Activated naive CD4-positive, alpha-beta T cell (primary cell): Measurements from ENCODE around the gene NBEAL2.
"Not testable (repeated sequence)": the region's sequence is repeated elsewhere in the genome, so short reads cannot be mapped to it uniquely, and the experiment has no call there.

Experiments
- DNase-seq, 4 experiments: peaks; one replicate each; lab custom pipeline; 2025; lab: John Stamatoyannopoulos, UW

Gene NBEAL2

DNA sequence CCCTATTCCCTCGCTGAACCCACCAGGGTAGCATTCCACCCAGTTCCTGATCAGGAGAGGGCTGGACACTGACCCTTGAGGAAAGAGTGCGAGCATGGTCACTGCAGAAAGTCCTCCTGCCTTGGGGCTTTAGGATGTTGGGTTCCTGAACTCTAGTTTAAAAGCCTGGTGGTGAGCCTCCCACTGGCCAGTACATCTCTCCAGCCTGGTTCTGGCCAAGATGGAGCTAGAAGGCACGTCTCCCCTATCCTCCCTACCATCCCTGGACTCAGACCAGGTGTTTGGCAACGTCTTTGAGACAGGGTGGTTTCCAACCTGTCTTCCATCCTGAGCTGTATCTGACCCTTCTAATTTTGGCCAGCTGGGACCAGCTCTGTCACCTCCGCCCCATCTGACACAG lies 31.4 kb downstream of the NBEAL2 start:
- DNase-seq = no peak

DNA sequence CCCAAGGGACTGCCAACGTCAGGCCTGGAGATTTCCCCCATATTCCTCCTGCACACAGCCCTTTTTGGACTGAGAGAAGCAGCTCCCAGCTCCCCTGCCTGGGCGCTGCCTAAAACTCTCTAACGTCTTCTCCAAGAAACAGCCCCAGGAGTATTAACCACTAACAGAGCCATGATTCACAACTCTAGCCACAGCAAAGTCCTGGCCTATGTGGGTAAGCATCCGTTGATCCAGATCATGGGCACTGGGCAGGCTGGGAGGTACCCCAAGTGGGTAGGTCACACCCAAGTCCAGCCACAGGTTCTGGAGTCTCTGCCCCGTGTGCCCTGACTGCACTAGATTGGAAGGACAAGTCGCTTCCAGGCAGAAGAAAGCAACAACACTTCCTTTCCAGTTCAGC lies 31.9 kb downstream of the NBEAL2 start:
- no peak for DNase-seq

DNA sequence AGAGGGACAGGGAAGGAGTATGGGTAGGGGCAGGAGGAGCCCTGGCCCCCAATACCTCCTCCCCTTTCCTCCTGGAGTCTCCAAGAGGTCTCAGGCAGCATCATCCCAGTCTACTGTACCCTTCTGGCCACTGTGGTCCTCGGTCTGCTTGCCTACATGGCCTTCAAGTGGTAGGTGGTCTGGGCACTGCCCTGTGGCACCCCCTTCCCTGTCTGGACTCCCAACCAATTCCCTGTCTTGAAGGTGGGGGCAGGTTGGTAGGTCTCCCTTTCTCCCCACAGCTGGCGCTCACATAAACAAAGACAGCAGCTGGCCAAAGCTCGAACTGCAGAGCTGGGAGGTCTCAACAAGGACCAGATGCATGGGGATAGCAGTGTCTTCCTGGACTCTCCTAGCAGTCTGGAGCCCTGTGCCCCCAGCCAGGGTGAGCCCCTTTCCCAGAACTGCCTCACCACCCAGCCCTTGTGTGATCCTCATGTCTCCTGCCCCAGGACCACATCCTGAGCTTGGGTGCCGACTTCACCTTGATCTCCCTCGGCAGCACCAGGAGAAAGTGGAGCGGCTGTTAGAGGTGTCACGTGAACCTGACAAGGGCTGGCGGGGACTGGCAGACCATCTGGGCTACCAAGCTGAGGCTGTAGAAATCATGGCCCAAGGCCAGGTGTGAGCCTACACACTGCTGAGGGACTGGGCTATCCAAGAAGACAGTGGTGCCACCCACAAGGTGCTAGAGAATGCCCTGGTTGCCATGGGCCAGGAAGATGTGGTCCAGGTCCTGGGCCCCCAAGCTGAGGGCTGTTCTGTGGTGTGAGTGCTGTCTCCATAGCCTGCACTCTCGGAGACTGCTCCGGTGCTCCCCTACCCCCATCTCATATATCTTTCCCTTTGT lies 33.1 kb downstream of the NBEAL2 start:
- DNase-seq = no peak

DNA sequence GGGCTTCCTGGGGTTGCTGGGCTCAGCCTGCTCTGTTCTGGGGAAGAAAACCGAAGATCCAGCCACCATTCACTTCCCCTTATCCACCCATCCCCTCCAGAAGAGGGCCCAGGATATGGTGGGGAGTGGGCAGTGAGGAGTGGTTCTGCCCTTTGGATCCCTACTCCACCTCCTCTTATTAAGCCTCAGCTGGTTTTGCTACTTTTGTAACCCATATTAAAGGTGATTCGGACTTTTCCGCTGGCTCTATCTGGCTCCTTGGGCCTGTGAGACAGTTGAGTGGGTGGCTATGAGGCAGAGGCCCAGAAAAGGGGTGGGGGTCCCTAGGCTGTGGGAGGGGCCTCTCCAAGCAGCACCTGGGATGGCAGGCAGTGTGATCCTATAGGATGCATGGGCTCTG lies 33.8 kb downstream of the NBEAL2 start:
- DNase-seq = no peak

DNA sequence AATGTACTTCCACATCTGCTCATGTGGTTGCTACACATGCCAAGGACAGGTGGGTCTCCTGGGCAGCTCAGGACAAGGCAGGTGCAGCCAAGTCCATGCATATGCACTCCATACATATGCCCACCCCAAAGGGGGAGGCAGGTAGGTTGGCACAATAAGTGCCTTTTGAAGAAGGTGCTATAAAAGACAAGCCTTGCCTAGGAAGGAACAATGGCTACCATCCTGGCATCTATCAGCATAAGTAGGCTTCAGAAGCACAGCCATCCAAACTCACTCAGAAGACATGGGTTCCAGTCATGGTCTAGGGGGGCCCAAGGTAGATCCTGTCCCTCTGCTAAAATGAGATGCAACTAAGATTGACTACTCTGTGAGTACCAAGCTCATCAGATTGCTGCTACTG lies 34.6 kb downstream of the NBEAL2 start:
- no peak for DNase-seq

DNA sequence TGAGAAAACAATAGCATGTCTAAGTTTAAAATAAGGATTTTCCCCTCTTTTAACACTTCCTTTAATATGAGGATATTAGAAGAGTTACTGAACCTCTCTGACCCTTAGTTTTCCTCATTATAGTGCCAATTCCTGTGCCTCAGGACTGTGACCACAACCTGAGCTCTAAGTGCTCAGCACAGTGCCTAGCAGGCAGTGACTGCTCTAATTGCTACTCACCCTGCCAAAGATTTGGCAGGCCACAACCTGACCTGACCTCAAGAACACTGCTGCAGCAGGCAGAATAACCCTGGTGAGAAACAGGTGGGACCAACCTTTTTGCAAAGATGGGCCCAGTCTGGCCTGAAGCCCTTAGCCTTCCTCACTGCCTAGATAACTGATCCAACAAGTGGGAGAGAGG lies 35.7 kb downstream of the NBEAL2 start:
- no peak for DNase-seq

DNA sequence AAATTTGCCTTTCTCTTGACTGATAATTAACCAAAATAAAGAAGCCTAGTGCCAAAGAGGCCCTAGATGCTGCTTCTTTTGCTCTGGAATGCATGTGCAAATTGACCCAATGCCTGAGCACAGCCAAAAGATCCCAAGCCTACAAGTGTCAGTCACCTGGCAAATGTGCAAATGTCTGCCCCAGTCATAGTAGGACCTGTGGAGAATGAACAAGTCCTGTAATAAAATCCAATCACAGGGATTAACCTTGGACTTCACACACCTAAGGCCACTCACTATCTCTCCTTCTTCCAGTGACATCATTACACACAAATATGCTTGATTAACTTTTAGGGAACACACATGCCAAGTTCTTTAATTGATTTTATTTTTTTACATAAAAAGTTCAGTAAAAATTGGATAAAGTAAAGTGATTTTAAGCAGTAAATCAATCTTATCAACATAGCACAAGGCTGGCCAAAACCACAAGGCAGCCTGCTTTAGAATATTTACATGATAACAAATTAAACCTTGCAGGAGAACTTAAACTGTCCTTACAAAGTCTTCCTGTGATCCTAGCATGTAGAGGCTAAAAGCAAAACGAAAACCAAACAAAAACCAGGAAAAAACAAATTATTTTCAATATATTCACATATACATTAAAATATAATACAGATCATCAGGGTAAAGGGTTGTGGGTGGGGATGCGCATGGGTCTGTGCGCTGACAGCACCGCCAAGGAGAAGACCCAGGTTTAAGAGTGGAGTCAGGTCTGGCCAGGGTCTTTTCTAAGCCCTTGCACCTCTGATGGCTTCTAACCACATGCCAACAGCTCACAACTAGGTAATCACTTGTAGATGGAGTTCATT lies 36.8 kb downstream of the NBEAL2 start:
- no peak for DNase-seq

DNA sequence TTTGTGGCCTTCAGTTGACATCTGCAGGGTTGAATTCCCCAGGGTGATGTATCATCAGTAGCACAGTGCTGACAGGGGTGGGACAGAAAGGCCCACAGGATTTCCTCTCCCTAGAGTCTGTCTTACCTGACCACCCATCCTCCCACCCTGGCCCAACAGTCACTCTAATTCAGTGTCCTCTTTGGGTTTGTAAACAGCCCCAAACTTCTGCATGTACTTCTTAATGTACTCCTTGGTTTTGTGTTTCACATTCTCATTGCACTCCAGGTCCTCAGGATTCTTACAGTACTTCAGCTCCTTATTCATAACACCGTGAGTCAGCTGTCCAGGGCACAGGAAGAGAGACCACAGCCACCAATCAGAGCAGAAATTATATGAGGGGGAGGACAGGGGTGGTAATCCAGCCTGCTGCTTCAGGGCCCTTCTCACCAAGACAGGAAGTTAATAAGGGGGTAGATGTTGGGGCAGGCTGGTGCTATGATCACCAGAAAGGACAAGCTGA lies 37.5 kb downstream of the NBEAL2 start:
- DNase-seq = no peak

DNA sequence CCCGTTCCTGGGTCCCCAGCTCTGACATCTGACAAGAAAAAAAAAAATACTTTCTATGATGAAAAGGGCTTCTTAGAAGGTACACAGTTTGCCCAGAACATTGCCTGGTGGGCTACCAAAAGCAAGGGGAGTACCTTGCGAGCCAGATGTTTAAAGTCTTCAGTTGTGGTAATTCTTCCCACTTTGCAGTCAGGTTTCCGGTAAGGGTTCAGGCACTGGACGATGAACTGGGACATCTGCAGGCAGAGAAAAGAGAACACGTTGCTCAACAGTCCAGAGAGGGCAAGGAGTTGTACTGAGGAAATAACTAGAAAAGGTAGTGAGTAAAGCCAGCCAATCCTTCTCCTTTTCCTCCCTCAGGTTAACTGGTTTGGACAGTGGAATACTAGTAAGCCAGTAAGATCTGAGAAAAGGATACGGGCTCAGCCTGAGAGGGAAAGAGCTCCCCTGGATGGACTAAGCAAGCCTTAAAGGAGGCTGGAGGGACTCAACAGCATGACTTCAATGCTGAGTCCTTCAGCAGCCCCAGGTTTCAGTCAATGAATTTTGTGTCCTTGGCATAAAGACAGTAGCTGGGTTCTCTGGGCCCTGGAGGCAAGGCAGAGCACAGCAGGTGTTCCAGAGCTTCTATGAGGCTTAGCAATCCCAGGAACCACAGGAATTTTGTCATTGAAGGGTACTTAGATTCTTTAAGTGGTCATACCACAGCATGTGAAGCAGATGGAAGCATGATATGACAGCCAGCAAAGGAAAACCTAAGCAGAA lies 38.2 kb downstream of the NBEAL2 start:
- no peak for DNase-seq

DNA sequence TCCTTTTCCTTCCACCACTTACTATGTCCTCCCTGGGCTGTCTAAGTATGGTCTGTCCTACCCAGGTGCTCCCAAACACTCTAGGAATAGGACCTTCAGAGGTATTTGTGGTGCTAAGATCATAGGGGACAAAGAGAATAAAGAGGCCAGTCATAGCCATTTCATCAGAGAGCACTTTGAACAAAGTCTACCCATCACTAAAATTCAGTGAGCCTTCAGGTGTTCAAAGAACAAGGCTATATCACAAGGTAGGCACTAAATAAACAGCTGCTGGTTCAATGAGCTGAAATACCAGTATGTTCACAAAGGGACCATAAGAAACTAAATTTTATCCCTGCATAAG lies 38.8 kb downstream of the NBEAL2 start:
- DNase-seq = no peak

DNA sequence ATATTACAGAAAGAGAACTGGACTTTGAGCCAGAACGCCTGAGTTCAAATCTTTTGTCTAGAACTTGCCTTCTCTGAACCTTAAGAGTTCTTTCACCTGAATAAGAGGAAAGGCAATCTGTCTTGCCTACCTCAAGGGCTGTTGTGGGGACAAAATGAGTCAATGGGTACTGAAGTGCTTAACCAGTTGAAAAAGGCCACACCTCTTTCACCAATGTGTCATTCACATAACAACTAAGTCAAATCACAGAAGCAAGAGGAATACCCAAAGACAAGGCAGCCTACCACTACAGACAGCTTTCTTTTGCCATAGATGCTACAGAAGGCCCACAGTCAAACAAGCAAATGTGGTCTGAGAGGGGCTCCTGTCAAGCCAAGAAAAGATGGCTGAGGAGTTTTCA lies 39.7 kb downstream of the NBEAL2 start:
- DNase-seq = no peak

DNA sequence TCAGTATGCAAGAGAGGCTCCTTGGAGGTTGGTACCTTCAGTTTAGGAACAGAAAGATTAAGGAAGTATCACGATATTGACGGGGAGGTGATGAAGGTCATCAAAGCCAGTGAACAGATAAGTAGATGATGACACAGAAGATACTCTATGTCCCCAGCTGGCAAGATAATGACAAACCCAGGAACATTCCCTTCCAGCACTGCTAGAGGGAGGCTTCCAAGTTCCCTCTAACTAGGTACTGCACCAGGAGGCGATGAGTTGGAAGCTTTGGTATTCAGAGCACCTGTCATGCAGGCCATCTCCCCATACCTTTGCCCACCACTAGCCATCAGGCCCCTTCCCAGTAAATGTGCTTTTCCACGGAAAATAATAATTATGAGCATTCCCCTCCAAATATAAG lies 40.8 kb downstream of the NBEAL2 start:
- DNase-seq = no peak

DNA sequence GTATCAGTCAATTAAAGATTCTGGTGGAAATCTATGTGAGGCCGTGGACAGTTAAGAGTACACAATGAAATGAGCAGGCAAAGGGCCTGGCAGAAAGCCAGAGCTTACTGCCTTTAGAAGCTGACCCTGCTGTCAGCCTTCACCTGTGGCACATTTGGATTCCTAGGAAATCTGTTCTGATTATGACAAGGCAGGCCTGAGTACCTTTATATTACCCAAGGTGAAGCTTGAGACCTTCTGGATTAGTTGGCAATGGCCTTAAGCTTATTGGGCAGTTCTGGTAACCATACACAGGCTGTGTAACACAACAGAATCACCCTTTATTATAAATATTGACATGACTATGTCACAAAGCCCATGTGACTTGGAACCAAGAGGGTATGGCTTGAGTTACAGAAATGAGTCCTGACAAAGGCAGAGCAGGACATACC lies 43.2 kb downstream of the NBEAL2 start:
- no peak for DNase-seq

DNA sequence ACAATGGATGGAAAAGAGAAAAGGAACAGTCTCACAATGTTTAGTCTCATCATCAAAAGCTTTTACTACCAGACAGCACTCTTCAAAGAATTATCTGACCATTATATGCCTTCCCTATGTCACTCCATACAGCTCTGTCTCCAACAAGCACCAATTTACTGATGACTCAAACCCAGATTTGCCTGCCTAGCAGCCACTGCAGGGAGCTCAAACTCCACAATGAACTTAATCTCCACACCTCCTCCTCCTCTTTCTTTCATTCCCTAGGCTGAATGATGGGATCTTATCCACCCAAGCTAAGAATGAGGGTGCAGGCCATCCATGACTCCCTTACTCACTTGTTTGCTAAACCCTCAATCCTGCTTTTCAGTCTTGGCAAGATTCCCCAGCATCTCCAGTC lies 45.5 kb downstream of the NBEAL2 start:
- DNase-seq = no peak

DNA sequence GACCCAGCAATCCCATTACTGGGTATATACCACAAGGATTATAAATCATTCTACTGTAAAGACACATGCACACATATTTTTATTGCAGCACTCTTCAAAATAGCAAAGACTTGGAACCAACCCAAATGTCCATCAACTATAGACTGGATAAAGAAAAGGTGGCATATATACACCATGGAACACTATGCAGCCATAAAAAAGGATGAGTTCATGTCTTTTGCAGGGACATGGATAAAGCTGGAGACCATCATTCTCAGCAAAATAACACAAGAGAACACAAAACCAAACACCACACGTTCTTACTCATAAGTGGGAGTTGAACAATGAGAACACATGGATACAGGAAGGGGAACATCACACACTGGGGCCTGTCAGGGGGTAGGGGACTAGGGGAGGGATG lies 47.0 kb downstream of the NBEAL2 start:
- DNase-seq = not testable (repeated sequence)

DNA sequence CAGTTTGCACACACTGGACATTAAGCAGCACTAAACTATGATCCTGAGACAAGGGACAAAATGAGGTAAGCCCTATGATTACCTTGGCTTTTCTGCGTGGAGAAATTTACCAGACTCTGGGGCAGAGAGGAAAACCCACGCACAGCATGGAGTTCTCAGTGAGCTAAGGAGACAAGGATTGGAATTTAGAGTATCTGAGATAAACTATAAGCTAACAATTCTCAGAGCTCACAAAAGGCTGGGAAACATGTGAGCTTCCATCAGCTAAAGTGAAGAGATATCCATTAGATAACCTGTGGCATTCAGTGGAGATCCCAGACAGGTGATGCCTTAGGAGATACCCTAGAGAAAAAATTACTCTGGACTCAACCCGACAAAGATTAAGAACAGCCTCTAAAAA lies 48.7 kb downstream of the NBEAL2 start:
- no peak for DNase-seq

DNA sequence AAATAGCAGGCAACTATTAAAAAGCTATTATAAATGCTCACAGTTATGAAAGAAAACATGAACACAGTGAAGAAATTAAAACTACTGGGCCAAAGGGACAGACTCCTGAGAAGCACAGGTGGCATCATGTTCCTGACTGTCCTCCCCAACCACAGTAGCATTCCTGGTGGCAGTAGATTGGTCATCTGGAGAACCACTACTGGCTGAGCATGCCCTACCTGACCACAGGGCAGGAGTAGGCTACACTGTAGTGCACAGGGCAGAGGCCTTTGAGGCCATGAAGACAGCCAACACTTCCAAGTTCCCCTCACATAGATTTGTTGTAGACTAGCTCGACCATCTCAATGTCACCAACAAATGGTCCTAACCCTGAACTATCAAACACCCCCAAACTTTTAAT lies 49.2 kb downstream of the NBEAL2 start:
- no peak for DNase-seq

DNA sequence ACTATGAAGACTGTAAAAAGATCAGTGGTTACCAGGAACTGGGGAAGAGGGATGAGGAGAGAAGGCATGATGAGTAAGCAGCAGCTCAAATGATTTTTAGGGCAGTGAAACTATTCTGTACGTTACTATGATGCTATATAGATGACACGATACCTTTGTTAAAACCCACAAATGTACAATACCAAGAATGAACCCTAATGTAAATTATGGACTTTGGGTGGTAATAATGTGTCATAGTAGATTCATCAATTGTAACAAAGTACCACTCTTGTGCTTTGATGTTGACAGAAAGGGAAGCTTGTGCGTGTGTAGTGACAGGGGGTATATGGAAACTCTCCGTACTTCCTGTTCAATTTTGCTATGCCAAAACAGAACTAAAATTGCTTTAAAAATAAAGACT lies 51.6 kb downstream of the NBEAL2 start:
- not testable (repeated sequence) for DNase-seq

DNA sequence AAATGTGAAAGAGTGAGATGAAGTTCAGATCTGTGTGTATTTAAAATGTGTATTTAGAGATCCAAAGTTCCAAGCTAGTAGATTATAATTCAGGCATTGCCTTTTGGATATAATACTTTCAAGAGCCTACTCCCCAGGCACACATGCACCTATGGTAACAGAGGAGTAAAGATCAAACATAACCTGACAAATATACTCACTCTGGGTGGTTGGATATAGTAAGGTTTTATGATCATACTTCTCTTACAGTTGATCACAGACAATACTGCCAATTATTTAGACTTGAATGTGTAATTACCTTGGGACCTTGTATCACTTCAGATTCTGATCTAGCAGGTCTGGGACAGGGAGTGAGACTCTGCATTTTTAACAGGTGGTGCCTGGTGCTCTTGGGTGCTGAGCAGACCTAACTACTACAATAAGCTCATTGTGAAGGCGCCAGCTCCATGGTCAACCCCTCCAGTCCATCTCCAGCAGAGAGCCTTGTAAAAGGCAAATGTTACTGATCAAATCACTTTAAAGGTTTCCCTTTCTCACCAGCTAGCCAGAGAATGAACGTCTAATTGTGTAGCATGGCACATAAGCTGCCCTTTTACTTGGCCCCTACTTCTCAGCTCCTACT lies 55.5 kb downstream of the NBEAL2 start:
- DNase-seq = no peak

DNA sequence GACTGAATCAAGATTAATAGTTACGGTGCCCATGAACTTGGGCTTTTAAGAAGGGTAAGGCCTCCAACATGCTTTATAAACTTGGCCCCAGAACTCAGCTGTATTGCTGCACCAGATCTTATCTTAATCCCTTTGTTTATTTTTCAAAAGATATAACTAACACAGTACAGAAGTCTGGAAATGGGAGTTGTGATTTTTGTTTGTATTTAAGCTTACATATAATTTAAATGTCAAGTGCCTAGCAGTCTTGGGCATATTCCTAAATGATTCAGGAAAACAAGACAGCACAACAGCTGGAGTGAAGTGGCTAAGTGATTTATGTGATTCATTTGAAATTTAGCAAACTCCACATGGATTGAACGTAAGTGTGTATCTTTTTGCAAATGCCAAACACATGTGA lies 56.2 kb downstream of the NBEAL2 start:
- DNase-seq = no peak

DNA sequence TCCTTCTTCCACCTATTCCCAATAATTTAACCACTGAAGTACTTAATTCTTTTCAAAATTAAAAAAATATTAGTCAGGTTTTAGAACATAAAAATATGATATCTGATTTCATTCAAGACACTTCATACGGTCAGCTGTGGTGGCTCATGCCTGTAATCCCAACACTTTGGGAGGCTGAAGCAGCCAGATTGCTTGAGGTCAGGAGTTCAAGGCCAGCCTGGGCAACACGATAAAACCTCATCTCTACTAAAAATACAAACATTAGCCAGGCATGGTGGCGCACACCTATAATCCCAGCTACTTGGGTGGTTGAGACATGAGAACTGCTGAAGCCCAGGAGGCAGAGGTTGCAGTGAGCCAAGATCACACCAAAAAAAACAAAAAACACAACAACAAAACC lies 56.7 kb downstream of the NBEAL2 start:
- DNase-seq = no peak

DNA sequence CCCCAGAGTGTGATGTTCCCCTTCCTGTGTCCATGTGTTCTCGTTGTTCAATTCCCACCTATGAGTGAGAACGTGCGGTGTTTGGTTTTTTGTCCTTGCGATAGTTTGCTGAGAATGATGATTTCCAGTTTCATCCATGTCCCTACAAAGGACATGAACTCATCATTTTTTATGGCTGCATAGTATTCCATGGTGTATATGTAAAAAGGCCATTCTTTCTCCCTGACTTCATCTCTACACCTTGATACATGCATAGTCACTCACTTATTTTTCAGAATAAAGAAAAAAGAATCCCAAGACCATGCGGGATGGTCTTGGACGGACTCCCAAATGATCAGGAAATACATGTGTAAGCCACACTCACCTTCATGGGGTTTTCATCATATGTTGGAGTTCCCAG lies 57.8 kb downstream of the NBEAL2 start:
- DNase-seq = not testable (repeated sequence)
